Measurements from ENCODE around the gene SAMD3.

GRCh38 chr6:130128326-130128725 is 94.4 kb downstream of the SAMD3 start:
- TF ChIP-seq CTCF (IDR thresholded peaks at IDR 0.05 in 2 of 3, conservative IDR thresholded peaks at IDR 0.05 in 1 of 3; ENCODE audit: borderline replicate concordance in 1 of 3, insufficient read depth in 1 of 3, low read depth in 2 of 3, low read length in 2 of 3) (no peak), JUND (IDR thresholded peaks at IDR 0.05) (no peak), POLR2A (IDR thresholded peaks at IDR 0.05; ENCODE audit: borderline replicate concordance, extremely low read depth, insufficient read depth, insufficient read length) (no peak)

Measured in HCT116 (cell line).